Measurements from ENCODE around the gene SPEM1. TPM values are rescaled to one million over a fixed set of nuclear protein-coding genes. Genes with fewer than 3 reads are reported as not detected.
A peak's percentile ranks its signal among the peaks of the same experiment; 100 is the strongest.

Gene SPEM1
- total and polyA plus RNA-seq, 12 donors = not detected

DNA sequence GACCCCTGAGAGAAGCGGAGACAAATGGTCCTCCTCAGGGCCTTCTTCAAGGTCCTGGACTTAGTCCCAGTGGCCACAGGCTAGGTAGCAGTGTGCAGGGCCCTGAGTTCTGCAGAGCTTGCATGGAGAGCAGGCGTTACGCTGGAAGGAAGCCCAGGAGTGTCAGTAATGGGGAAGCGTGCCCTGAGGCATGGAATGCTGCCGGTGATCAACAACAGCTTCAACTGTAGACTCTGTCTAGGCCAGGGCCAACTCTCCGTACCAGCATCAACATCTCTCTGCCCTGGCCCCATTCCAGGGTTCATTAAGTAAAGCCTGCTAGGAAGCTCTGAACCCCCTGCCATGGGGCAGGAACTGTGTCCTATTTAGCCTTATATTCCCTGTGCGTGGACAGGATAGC lies 39.8 kb upstream of the SPEM1 start:
- 18 to 21% methylated on average over 7 of the region's 7 CpGs for WGBS, 2 donors
- Histone ChIP-seq H3K27me3 (peaks cover 0 to 61% (median 0%) of the 10 kb centered on the region in 7 donors), H3K36me3 (no peaks in the 10 kb centered on the region), H3K9me3 (peaks cover 0 to 5% (median 0%) of the 10 kb centered on the region in 11 donors), H3K27ac (peak overlapping the region in 9 of 10 donors; percentile 23 to 79 (median 67)), H3K4me1 (peaks cover 6 to 33% (median 30%) of the 10 kb centered on the region in 9 donors), H3K4me3 (peak overlapping the region in 9 of 10 donors; percentile 31 to 59 (median 50))
- ATAC-seq (peak; percentile 61 to 89 (median 82)), DNase-seq (peak; percentile 54 to 73)
- TF ChIP-seq, protein P1, sequence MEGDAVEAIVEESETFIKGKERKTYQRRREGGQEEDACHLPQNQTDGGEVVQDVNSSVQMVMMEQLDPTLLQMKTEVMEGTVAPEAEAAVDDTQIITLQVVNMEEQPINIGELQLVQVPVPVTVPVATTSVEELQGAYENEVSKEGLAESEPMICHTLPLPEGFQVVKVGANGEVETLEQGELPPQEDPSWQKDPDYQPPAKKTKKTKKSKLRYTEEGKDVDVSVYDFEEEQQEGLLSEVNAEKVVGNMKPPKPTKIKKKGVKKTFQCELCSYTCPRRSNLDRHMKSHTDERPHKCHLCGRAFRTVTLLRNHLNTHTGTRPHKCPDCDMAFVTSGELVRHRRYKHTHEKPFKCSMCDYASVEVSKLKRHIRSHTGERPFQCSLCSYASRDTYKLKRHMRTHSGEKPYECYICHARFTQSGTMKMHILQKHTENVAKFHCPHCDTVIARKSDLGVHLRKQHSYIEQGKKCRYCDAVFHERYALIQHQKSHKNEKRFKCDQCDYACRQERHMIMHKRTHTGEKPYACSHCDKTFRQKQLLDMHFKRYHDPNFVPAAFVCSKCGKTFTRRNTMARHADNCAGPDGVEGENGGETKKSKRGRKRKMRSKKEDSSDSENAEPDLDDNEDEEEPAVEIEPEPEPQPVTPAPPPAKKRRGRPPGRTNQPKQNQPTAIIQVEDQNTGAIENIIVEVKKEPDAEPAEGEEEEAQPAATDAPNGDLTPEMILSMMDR (IDR thresholded peaks at IDR 0.05) = peak in 1 of 9 donors; percentile 7
- intact Hi-C loops (cut with DNase I) = no loop called here

DNA sequence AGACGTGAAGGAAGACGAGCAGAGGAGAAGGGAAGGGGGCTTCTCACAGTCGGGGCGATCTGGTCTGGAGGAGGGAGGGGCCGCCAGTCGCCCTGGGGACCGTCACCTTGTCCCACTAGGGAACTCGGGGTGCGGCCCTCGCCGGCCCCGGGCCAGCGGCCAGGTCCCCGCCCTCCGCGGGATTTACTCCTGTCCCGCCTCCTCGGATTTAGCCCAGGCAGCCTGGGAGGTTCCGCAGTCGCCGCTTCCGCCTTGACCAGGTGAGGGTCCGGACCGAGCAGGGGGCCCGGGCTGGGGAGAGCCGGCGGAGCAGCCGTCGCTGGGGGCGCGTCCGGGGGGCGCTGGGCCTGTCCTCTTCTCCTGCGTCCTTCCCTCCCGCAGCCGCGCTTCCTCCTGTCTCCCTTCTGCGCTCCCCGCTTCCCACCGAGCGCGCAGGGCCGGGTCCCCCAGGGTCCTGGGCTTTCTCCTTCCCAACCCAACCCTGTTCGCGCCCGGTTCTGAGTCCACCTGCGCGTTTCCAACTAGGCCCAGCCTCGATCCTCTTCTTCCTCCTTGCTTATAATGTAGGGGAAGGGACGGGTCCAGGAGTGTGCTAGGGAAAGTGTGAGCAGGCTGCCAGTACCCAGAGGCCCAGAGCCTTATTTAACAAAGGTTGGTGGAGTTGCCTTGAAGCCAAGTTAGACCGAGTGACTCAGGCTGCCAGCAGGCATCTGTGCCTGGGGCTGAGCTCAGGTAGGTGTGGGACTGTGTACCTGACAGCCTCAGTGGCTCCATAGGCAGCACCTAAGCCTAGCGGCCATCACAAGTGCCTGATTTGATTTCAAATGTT lies 39.1 kb upstream of the SPEM1 start, which contains the start of gene TNK1:
TNK1 (plus strand) TSS at position 235 of the 829 bp plus-strand sequence. CDS start 1,838 bp downstream, outside the sequence.
- no peaks in the 10 kb centered on the region for H3K36me3 ChIP-seq
- peaks cover 0 to 5% (median 0%) of the 10 kb centered on the region in 11 donors for H3K9me3 ChIP-seq
- H3K4me1 ChIP-seq = peaks cover 6 to 33% (median 30%) of the 10 kb centered on the region in 9 donors
- TF ChIP-seq, protein P1 (IDR thresholded peaks at IDR 0.05) = no peak
- H3K27me3 ChIP-seq = peaks cover 0 to 61% (median 0%) of the 10 kb centered on the region in 7 donors
- intact Hi-C loops (cut with DNase I) = no loop called here
- ATAC-seq = peak; percentile 31 to 77 (median 62)
- DNase-seq = peak; percentile 52 to 57
- peak within 1 kb of the TSS in 9 of 10 donors; percentile 23 to 79 (median 67) for H3K27ac ChIP-seq
- peak within 1 kb of the TSS in 9 of 10 donors; percentile 31 to 59 (median 50) for H3K4me3 ChIP-seq
- 4 to 5% methylated on average over 48 to 52 of the region's 52 CpGs for WGBS, 2 donors

DNA sequence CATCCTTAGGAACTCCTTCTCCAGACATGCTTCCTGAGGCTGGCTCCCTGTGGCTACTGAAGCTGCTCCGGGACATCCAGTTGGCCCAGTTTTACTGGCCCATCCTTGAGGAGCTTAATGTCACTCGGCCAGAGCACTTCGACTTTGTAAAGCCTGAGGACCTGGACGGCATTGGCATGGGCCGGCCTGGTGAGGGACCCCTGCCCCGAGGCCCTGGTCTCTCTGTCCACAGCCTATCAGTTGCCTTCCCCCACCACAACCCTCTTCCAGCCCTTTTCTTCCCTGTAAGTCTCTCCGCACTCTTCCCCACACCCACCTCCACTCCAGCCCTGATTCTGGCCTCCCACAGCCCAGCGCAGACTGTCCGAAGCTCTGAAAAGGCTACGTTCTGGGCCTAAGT lies 37.2 kb upstream of the SPEM1 start:
- Histone ChIP-seq H3K27ac (no peak overlapping the region), H3K4me1 (peaks cover 6 to 33% (median 30%) of the 10 kb centered on the region in 9 donors), H3K9me3 (peaks cover 0 to 5% (median 0%) of the 10 kb centered on the region in 11 donors), H3K36me3 (peaks cover 0 to 12% (median 0%) of the 10 kb centered on the region in 9 donors), H3K4me3 (no peak overlapping the region), H3K27me3 (peaks cover 0 to 61% (median 0%) of the 10 kb centered on the region in 7 donors)
- TF ChIP-seq, protein P1 (IDR thresholded peaks at IDR 0.05) = no peak
- intact Hi-C loops (cut with DNase I) = no loop called here
- DNase-seq = no peak
- no peak for ATAC-seq
- WGBS, 2 donors = 88 to 91% methylated on average over 10 of the region's 10 CpGs

DNA sequence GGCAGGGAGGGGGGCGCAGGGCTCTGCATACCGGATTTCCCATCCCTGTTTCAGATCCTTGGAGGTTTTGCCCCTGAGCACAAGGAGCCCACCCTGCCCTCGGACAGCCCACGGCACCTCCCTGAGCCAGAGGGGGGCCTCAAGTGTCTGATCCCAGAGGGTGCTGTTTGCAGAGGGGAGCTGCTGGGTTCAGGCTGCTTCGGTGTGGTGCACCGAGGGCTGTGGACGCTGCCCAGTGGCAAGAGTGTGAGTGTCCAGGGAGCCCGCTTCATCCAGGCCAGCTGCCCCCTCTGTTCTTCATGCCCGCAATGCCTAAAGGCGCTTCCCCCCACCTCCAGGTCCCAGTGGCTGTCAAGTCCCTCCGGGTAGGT lies 36.8 kb upstream of the SPEM1 start:
- ATAC-seq (no peak), DNase-seq (no peak)
- H3K27me3 ChIP-seq = peaks cover 0 to 61% (median 0%) of the 10 kb centered on the region in 7 donors
- H3K27ac ChIP-seq = no peak overlapping the region
- 78 to 81% methylated on average over 11 of the region's 11 CpGs for WGBS, 2 donors
- peak overlapping the region in 8 of 10 donors; percentile 34 to 55 (median 52) for H3K4me3 ChIP-seq
- intact Hi-C loops (cut with DNase I) = no loop called here
- peaks cover 0 to 5% (median 0%) of the 10 kb centered on the region in 11 donors for H3K9me3 ChIP-seq
- TF ChIP-seq, protein P1 (IDR thresholded peaks at IDR 0.05) = no peak
- H3K4me1 ChIP-seq = peaks cover 6 to 33% (median 30%) of the 10 kb centered on the region in 9 donors
- peaks cover 0 to 16% (median 0%) of the 10 kb centered on the region in 9 donors for H3K36me3 ChIP-seq

All from heart right ventricle (tissue), 16 donors.